Fibroblast of villous mesenchyme (primary cell): ENCODE data around the gene TM4SF18. TPM values are rescaled to one million over a fixed set of nuclear protein-coding genes. Genes with fewer than 3 reads are reported as not detected.

Experiments used
- DNase-seq: peaks from one replicate; pipeline ENCODE4 v3.0.0-alpha.2; 2010; ENCODE audit warnings: low read depth
- H3K4me3 ChIP-seq: 2 replicates; pipeline ENCODE4 v1.5.1; 2011; ENCODE audit warnings: low read depth, mild to moderate bottlenecking, low read length
- CTCF ChIP-seq: IDR thresholded peaks from 2 replicates; pipeline ENCODE4 v1.5.1; 2012; ENCODE audit warnings: low read depth, mild to moderate bottlenecking, low read length; ENCODE audit not compliant: insufficient read depth
- total RNA-seq: library from RNA; depleted of rRNA; stranded (reverse); fragments of >200 nt; gene quantifications from 2 replicates; pipeline ENCODE4 v1.2.3, GENCODE V29; 2012

TM4SF18 gene
- total RNA-seq, 1 donor, result not detected

GRCh38 chr3:149368201-149368673, 34.8 kb upstream of the TM4SF18 start:
- H3K4me3 ChIP-seq, result no peak overlapping the region
- TF ChIP-seq CTCF, result no peak
- DNase-seq, result peak; percentile 49

DNA sequence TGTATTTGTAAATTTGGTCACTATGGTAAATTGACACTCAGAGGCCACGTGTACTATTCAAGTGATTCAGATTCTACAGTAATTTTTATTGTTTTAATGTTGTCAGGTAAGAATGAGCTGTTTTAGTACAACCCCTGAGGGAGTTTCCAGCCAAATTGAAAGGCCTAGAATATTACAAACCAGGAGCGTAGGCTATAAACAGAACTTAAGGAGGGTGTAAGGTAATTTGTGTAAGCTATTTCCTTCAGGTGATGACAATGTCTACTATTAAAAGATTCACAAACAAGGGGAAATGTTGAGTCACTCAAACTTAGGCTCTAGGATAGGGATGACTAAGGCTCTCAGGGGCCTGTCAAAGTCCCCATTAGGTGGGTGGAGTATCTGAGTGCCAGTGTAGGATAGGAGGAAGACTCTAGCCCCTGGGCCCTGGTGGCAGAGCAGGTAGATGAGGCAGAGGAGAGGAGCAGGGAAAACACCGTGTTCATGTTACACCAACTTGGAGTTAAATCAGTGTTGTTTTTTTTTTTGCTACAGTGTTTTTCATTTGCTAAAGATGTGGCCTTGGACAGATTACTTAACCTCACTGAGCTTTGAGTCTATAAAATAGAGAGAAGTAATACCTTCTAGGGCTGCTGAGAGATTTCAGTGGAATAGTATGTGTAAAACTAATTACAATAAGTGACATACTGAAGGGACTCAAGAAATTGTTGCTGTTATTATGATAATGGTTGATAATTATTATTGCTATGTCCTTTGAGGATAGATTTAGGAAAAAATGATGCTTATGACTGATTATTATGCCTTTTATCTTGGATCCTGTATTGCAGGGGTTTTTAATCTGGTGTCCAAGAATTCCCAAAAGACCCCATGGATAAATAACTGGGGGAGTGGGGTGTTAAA, 33.8 kb upstream of the TM4SF18 start:
- no peak overlapping the region for H3K4me3 ChIP-seq
- no peak for TF ChIP-seq CTCF
- peak; percentile 44 for DNase-seq

DNA sequence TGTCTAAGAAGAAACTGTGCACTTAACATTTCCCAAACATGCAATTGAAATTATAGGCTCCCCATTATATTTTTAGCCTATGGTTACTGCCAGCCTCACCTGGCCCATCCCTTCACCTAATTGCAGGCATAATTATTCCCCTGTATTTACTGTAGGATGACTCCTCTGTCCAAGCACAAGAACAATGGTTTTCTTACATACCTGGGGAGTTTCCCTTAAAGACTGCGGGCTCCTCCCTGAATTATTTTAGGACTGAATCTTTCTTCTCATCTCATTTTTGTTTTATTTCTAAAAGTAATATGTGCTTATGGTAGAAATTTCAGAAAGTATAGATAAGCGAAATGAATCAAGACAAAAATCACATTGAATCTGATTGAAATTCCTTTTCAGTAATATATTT, 32.6 kb upstream of the TM4SF18 start:
- TF ChIP-seq CTCF, result no peak
- H3K4me3 ChIP-seq, result no peak overlapping the region
- DNase-seq, result no peak

DNA sequence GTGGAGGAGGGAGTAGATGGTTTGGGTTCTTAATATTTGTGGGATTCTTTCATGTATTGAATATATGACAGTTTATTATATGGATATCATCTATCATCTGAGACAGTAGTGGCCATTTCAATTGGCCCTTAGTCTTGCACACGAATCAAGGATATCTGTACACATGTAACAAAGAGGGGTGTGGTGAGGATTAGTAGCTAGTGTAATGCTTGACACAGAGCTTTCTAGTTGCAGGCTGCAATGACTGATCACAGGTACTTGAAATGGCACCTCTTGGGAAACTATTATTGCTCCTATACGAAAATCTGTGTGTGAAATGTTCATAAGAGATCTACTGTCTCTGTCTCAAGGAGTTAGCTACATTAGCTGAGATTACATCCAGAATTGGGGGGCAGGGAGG, 31.2 kb upstream of the TM4SF18 start:
- no peak overlapping the region for H3K4me3 ChIP-seq
- TF ChIP-seq CTCF, result no peak
- DNase-seq, result no peak

DNA sequence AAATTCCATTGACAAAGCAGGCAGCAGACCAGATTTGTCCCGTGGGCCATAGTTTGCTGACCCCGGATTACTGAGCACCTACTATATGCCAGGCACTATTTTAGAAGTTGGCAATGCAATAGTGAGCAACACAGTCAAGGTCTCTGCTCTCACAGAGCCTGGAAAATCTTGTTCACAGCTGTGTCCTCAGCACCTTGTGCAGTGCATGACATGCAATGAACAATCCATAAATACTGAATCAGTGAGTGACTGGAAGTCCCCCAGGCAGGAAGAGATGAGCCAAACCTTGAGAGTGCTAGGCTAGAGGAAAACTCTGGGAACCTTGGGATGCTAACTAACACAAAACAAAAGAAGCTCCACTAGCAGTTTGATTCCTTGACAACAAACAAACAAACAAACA, 29.6 kb upstream of the TM4SF18 start:
- no peak for DNase-seq
- H3K4me3 ChIP-seq, result no peak overlapping the region
- TF ChIP-seq CTCF, result no peak

DNA sequence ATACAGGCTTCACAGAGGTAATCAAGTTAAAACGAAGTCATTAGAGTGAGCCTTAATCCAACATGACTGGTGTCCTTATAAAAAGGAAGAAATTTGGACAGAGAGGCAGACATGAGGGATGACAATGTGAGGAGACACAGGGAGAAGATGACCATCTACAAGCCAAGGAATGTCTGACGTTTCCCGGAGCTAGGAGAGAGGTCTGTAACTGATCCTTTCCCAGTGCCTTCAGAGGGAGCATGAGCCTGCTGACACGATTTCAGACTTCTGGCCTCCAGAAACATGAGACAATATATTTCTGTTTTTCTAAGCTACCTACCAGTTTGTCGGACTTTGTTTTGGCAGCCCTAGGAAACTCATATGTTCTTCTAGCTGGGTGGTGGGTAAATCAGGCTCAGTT, 28.9 kb upstream of the TM4SF18 start:
- no peak for DNase-seq
- TF ChIP-seq CTCF, result no peak
- H3K4me3 ChIP-seq, result no peak overlapping the region
